Limb (tissue), 2 donors: ENCODE results near the gene NTRK2.

Experiments
- DNase-seq, 2 donors: peaks; one replicate each; pipeline ENCODE4 v3.0.0-alpha.2; 2016; ENCODE audit errors: extremely low spot score in 2 of 2

The NTRK2 gene

DNA sequence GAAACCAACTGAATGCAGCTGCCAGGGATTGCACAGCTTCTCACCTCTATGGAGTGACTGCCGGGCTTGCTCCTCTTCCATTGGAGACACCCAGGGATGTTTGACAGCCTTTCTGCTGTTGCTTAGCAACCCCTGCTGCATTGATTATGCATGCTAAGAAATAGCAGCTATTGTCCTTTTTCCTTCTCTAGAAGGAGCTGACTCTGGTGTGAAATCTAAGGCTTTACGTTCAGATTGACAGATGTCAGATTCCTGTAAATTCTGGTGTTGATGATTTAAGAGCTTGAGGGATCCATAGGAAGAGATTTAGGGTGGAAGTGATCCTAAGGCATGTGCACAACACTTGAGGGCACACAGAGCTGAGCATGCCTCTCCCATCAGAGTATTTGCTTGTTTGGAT, 267.7 kb downstream of the NTRK2 start:
- DNase-seq, result no peak

DNA sequence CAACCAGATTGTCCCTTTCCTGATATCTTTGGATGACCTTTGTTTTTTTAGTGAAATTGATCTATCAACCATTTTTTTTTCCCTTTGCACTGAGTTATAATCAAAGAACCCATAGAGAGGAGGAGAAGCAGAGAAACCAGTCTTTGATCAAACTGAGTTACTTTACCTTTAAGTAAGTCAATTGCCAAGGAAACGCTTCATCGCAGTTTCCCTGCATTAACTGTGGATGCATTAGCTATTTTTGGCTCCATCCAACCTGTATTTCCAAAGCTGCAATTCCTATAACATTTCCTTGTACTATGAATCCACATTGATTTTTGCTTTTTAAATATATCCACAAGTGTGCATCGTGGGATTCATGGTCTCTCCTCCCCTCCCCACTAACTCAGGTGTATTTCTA, 268.1 kb downstream of the NTRK2 start:
- no peak for DNase-seq

DNA sequence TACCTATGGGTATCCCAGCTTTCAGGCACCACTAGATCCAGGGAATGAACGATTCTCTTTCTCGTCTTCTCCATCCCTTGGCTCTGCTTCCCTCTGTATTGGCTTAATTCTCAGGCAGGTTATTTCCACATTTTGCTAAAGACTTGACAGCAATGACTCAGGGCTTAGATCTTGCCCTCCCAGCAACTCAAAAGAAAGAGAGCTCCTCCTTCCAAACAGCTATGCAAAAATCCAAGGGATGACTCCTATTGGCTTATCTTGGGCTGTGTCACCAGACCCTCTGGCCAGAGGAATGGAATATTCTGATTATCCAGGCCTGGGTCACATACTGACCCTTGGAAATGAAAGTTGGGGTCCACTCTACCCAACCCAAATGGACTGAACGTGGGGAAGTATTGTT, 270.2 kb downstream of the NTRK2 start:
- no peak for DNase-seq

- DNase-seq, result no peak
Measured at GRCh38 chr9:84940294-84940693, 270.8 kb downstream of the NTRK2 start.

GRCh38 chr9:84941792-84942191, 272.3 kb downstream of the NTRK2 start:
- DNase-seq, result no peak

DNA sequence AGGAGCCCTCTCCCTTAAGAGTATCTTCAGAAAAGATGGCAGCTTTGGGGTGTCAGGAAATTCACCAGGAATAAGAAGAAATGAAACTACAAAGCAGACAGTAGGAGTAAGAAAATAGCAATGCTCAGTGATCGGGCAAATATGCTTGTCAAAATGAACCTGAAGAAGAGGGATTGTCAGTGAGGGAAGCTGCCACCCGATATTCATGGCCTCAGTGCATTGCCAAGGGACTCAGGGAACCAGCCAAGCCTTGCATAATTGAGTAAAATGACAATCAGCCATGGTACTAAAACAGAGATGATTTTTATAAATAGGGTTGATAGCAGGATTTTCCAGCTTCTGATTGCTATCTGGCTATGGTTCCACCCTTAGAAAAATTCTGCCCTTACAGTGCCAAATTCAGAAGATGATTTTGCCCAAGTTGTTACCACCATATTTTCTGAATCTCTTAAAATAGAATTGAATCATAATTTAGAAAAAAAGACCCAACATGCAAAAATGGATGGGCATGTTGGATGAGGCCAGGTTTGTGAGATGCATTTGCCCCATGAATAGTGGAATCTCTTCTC, 274.0 kb downstream of the NTRK2 start:
- DNase-seq, result no peak

DNA sequence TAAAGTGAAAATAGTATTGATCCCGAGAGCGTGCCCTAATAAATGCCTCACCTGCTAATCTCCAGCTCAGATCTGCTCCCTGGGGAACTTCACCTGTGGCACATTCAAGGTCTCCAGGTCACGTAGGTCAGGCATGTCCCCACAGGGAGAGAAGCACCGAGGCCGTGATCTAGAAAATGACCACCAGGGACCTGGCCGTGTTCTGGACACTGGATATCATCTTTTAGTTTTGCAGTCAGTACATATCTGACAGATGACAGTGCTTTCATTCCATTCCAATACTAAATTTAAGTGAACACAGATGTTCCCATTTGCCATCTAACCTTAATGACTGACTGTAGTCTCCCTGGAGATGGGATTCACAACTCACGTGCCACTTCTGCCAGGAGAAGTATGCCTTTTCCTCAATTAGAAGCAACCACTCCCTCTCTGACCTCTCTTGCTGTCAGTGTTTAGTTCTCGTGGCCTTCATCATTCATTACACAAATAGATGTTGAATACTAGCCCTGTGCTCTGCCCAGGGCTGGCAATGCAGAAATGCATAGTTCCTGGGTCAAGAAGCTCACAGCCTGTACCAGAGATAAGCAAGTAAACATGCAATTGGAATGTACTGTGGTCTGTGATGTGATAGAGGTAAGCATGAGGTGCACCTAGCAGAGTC, 276.5 kb downstream of the NTRK2 start:
- DNase-seq, result no peak

- peak in 1 of 2 donors; percentile 19 for DNase-seq
Measured at GRCh38 chr9:84947412-84947972, 278.0 kb downstream of the NTRK2 start.

DNA sequence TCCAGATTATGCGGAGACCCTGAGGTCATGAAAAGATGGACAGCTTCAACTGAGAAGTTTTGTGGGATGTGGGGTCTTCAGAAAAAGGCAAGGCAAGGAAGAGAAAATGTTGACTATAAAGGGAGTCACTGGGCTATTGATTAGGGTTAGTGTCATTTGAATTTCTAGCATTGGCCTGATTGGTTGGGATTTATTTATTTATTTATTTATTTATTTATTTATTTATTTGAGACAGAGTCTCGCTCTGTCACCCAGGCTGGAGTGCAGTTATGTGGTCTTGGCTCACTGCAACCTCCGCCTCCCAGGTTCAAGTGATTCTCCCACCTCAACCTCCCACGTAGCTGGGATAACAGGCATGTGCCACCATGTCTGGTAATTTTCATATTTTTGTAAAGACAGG, 279.7 kb downstream of the NTRK2 start:
- DNase-seq, result no peak

- no peak for DNase-seq
Measured at GRCh38 chr9:84949971-84950370, 280.4 kb downstream of the NTRK2 start.

GRCh38 chr9:84950879-84951811, 281.6 kb downstream of the NTRK2 start:
- no peak for DNase-seq

DNA sequence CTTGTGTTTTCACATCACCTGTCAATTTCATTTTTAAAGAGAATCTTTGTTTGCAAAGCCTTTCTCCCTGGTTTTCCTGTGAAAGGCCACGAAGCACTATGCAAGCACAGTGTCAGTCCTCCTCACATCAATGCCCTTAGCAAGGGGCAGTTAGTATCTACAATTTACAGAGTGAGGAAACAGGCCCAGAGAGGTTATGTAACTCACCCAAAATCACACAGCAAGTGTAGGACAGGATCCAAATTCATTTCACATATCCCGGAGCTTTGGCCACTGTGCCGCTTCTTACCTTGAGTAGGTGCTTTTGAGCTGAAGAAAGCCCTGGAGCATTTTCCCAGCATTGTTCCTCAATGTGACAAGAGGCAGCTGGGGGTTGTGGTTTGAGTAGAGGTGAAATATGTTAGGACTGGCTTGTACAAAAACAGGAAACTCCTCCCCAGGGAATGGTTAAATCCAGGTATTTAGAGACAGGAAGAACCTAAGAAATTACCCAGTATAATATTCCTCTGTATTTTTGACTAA, 283.8 kb downstream of the NTRK2 start:
- DNase-seq, result no peak

DNA sequence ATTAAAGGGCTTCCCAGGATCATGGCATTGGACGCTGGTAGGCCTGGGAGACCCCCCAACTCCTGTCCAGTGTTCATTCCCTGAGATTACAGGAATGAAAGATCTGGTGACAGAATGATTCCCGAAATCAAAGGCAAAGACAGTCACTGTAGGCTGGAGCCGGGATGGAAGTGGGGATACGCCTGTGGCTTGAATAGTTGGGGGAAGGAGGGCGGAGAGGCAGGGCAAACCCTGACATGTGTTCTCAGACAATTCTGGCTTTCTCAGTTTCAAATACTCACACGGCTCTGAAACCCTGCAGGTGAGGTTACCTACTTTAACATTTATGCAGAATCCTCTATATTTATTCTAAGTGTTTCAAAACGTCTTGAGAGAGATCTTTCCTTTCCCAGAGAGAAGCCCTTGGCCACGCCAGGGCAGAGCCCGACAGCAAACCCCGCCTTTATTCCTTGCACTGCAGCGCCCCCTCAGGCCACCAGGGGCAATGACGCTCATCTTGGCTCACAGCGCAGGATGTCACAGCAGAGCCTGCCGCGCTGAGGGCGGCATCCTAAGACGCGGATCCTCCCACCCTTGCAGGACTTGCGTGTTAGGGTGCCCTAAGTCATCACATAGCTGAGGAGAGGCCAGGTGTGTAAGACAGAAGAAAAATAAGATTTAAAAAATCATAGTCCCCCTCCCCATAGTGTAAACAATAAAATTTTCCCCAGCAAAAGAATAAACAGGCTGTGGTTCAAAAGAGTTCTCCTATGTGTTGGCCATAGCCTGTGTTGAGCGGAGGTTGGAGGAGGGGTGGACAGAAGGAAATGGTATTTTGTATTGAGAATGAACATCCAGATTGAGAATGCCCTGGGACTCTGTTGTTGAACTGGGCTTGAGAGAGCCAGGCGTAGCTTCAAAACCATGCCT, 284.5 kb downstream of the NTRK2 start:
- DNase-seq, result peak; percentile 83 to 90

DNA sequence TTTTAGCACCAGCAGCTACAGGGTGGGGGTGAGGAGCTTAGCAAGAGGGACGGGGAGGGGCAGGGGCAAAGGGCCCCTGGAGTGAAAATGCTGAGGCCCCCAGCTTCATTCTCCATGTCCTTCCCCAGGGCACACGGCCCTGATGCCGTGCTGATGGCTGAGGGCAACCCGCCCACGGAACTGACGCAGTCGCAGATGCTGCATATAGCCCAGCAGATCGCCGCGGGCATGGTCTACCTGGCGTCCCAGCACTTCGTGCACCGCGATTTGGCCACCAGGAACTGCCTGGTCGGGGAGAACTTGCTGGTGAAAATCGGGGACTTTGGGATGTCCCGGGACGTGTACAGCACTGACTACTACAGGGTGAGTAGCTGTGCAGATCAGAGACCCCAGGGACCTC, 285.6 kb downstream of the NTRK2 start:
- no peak for DNase-seq

GRCh38 chr9:84955971-84956370, 286.4 kb downstream of the NTRK2 start:
- no peak for DNase-seq

GRCh38 chr9:84959339-84959738, 289.8 kb downstream of the NTRK2 start:
- no peak for DNase-seq

DNA sequence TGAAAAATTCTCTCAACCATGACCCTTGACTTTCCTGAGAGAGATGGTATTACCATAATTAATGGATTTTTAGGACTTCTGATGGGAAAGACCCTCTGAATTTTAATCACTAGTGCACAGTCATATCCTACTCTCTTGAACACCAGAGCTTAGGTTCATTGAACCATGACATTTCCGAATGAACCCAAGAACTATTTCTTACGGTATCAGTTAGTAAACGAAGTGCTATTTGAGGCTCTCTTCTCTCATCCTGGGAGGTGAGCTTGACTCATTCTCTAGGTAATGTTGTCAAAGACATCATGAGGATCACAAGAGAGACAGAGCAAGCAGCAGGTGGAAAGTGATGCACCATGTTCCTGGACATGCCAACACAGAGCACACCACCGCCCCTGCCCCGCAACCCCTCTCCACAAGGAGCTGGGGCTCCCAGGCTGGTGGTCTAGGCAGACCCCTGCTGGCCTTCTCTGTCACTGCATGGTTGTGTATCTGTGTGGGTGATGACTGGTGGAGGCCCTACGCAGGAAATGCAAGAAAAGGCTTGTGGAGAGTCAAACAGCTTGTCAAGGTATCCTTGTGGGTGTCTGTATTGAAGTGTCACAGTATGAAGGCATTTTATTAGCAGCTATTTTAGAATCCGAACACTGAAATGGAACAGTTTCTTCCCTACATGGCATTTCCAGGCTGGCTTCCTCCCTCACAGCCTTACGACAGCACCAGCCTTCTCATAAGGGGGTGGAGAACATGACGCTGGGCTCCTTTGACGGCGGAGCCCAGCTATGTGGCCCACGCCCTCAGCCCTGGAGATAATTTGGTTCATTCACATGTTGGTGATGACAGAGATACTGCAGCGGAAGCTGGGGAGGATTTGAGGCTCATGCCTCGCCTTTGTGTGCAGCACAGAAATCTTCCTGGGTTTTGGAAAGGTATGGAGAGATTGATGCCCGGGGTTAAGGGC, 297.6 kb downstream of the NTRK2 start:
- no peak for DNase-seq

DNA sequence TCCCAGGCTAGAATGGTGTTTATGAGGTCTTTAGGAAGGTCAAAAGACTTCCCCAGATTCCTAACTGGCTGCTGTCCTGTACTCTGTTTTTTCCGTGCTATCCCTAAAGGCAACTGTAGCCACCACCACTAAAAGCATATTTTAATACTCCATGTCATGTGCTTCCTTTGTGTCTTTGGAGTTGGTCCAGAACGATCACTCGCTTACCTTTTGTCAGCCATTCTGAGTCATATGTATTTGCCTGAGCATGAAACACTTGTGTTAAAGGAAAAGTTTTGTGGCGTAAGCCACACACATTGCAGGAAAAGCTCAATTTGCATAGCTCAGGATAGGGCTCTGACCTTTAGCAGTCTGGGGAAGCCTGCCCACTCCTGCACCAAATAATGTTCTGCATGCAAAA, 299.6 kb downstream of the NTRK2 start:
- DNase-seq, result no peak

GRCh38 chr9:84969736-84970135, 300.2 kb downstream of the NTRK2 start:
- no peak for DNase-seq

DNA sequence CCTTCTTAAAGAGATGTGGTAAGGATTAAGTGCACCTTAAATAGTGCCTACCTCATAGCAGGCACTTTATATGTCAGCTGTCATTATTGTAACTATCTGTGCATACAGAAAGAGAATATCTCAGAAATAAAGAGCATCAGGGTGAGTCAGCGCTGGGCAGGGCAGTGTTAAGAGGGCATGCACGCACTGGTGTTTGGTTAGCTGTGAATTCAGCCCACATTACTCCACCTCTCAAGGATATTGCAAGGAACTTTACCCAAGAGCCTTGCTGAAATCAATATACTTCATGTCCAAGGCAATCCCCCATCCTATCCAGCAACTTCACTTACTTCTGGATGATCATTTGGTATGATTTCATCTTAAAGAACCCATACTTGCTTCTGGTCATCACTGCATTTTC, 300.9 kb downstream of the NTRK2 start:
- no peak for DNase-seq
